Colonic mucosa (tissue), 4 donors: Measurements from ENCODE around the gene STBD1. TPM values are rescaled to one million over a fixed set of nuclear protein-coding genes. Genes with fewer than 3 reads are reported as not detected.

Experiments
- DNase-seq: peaks from one replicate; pipeline ENCODE4 v3.0.0-alpha.2; 2020
- H3K27ac ChIP-seq: fragments of 200-600 bp; one replicate; pipeline ENCODE4 v1.8.0; 2021
- H3K27me3 ChIP-seq: fragments of 200-600 bp; one replicate; pipeline ENCODE4 v1.8.0; 2021
- H3K36me3 ChIP-seq: fragments of 200-600 bp; one replicate; pipeline ENCODE4 v1.8.0; 2021
- H3K4me1 ChIP-seq: fragments of 200-600 bp; one replicate; pipeline ENCODE4 v1.8.0; 2021; ENCODE audit warnings: mild to moderate bottlenecking
- H3K4me3 ChIP-seq: fragments of 200-600 bp; one replicate; pipeline ENCODE4 v1.8.0; 2021
- H3K9ac ChIP-seq, 2 donors: one replicate each; pipeline ENCODE4 v1.7.0; 2013; ENCODE audit warnings: control low read depth in 2 of 2, low read depth in 2 of 2, low read length in 2 of 2
- H3K9me3 ChIP-seq: fragments of 200-600 bp; one replicate; pipeline ENCODE4 v1.8.0; 2021
- CTCF ChIP-seq: fragments of 200-600 bp; IDR thresholded peaks from one replicate; pipeline ENCODE4 v1.8.0; 2022; ENCODE audit warnings: antibody characterized with exemption, mild to moderate bottlenecking
- intact Hi-C: fragments of 100-400 bp; cut with DNase I; formaldehyde crosslinking; loops from one replicate; pipeline ENCODE4 v1.14.1; 2022
- total RNA-seq, 2 donors: library from RNA; stranded (reverse); fragmentation: NEBNext Ultra II Directional in 1 of 2; extraction: Animal tissue kit (Norgen Biotek cat#: 25700) in 1 of 2; gene quantifications; one replicate each; pipeline ENCODE4 v1.2.1, GENCODE V29; 2021
- donor health status: healthy.
- donor health status: DM: no; HTN: no; CAD: no.
- donor health status: DM: no; HTN: no; CAD: no.

Gene STBD1
- total RNA-seq, 2 donors from 2014 or later = 11.8 to 39.2 TPM

- no peak for DNase-seq
- H3K9me3 ChIP-seq = no peaks in the 10 kb centered on the region
- no peak overlapping the region for H3K4me3 ChIP-seq
- H3K9ac ChIP-seq = no peak overlapping the region
- H3K36me3 ChIP-seq = no peaks in the 10 kb centered on the region
- H3K27me3 ChIP-seq = no peaks in the 10 kb centered on the region
- H3K4me1 ChIP-seq = no peaks in the 10 kb centered on the region
- intact Hi-C loops = no loop called here
- no peak for TF ChIP-seq CTCF
- H3K27ac ChIP-seq = no peak overlapping the region
These were observed 5.9 kb downstream of the STBD1 start for GRCh38 chr4:76312457-76312856.

DNA sequence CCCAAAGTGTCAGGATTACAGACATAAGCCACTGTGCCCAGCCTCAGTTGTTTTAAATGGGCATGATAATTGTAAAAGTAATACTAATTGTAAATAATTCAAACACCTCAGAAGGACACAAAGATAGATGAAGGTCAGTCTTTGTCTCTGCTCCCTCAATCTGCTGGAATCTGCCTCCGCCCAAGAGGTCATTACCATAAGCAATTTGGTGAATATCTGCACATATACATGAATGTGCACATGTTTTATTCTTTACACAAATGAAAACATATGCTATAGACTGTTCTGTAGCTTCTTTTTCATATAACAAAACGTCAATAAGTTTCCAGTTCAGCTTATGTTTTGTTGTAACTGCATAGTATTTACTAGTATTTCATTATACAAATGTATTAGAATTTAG lies 7.0 kb downstream of the STBD1 start:
- Histone ChIP-seq H3K4me1 (no peaks in the 10 kb centered on the region), H3K9ac (no peak overlapping the region), H3K9me3 (no peaks in the 10 kb centered on the region), H3K36me3 (no peaks in the 10 kb centered on the region), H3K27ac (no peak overlapping the region), H3K27me3 (no peaks in the 10 kb centered on the region), H3K4me3 (no peak overlapping the region)
- intact Hi-C loops = no loop called here
- DNase-seq = no peak
- no peak for TF ChIP-seq CTCF

GRCh38 chr4:76315267-76315918 lies 8.9 kb downstream of the STBD1 start:
- intact Hi-C loops = no loop called here
- Histone ChIP-seq H3K9ac (no peak overlapping the region), H3K9me3 (no peaks in the 10 kb centered on the region), H3K27ac (no peak overlapping the region), H3K36me3 (no peaks in the 10 kb centered on the region), H3K27me3 (no peaks in the 10 kb centered on the region), H3K4me3 (no peak overlapping the region), H3K4me1 (no peaks in the 10 kb centered on the region)
- no peak for TF ChIP-seq CTCF
- DNase-seq = no peak

GRCh38 chr4:76316131-76316530 lies 9.6 kb downstream of the STBD1 start:
- no peaks in the 10 kb centered on the region for H3K36me3 ChIP-seq
- no peak overlapping the region for H3K4me3 ChIP-seq
- no peaks in the 10 kb centered on the region for H3K4me1 ChIP-seq
- no peak for TF ChIP-seq CTCF
- H3K27me3 ChIP-seq = no peaks in the 10 kb centered on the region
- intact Hi-C loops = no loop called here
- no peak overlapping the region for H3K27ac ChIP-seq
- H3K9me3 ChIP-seq = no peaks in the 10 kb centered on the region
- no peak for DNase-seq
- H3K9ac ChIP-seq = no peak overlapping the region

DNA sequence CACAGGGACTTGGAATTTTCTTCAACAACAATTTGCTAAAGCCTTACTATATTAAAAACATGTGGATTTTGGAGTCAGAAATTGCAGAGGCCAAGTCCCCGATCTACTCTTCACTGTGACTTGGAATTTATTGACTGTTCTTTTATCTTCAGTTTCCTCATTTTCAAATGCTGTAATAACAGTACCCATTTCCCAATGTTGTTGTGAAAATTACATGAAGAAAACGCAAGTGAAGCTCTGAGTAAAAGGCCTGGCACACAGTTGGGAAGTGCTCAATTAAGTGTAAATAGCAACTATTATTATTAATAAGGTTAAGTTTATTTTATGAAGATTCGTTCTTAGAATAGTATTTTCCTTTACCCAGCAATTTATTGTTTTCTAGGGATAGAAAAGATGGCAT lies 15.7 kb downstream of the STBD1 start:
- no peaks in the 10 kb centered on the region for H3K4me1 ChIP-seq
- H3K27ac ChIP-seq = no peak overlapping the region
- TF ChIP-seq CTCF = no peak
- no peak overlapping the region for H3K9ac ChIP-seq
- H3K4me3 ChIP-seq = no peak overlapping the region
- no peaks in the 10 kb centered on the region for H3K9me3 ChIP-seq
- H3K27me3 ChIP-seq = no peaks in the 10 kb centered on the region
- DNase-seq = no peak
- intact Hi-C loops = no loop called here
- no peaks in the 10 kb centered on the region for H3K36me3 ChIP-seq
